ENCODE data around the gene NAMPT.

DNA sequence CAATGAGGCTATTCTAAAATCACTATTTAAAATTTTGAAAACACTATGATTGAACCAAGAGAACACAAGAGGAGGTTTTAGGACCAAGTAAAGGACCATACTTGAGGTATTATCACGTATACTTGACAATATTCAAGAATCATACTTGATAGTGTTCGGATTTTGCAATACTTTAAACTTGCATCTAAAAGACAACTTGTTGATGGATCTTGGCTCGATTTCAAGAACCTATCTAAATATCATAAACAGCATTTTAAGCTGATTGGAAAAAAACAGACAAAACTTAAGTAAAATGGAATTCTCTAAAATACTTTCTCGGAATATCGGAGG lies 1.3 kb downstream of the NAMPT start:
- no peak for TF ChIP-seq EP300 (IDR thresholded peaks at IDR 0.05)
- TF ChIP-seq POLR2A (IDR thresholded peaks at IDR 0.05): no peak

Measured in sigmoid colon (tissue), 4 donors.